Caco-2 (cell line): ENCODE results near the gene CEP20. TPM values are rescaled to one million over a fixed set of nuclear protein-coding genes. Genes with fewer than 3 reads are reported as not detected.

Source experiments
- BruUV-seq: library from RNA; stranded (reverse); fragments of 400-500 nt; replicated peaks from 2 replicates; lab custom pipeline; 2021; lab: Mats Ljungman, UMichigan
- CTCF ChIA-PET: fragments of 300-600 bp; sonication (Branson Sonifier 250); formaldehyde crosslinking; loops from one replicate; lab custom pipeline; 2022; ENCODE audit warnings: antibody characterized with exemption; lab: Charles Lee
- POLR2A ChIA-PET: fragments of 300-600 bp; sonication (Branson Sonifier 250); formaldehyde crosslinking; loops from one replicate; lab custom pipeline; 2022; ENCODE audit warnings: antibody characterized with exemption; lab: Charles Lee
- DNase-seq, 2 experiments: peaks; one replicate each; pipeline versions ENCODE4 v3.0.0 to v3.0.0-alpha.2; 2020 to 2022
- H3K27me3 ChIP-seq: replicated peaks from 2 replicates; pipeline ENCODE4 v1.6.0; 2011; ENCODE audit warnings: low read length; ENCODE audit not compliant: control insufficient read depth, insufficient read depth
- H3K36me3 ChIP-seq: 2 replicates; pipeline ENCODE4 v1.5.1; 2011; ENCODE audit warnings: low read length; ENCODE audit not compliant: control insufficient read depth, insufficient read depth
- H3K4me1 ChIP-seq: fragments of 250-450 bp; sonication (Bioruptor Pico); 2 replicates; pipeline ENCODE4 v1.5.1; 2020; ENCODE audit warnings: mild to moderate bottlenecking
- H3K4me3 ChIP-seq: 2 replicates; pipeline ENCODE4 v1.5.1; 2011; ENCODE audit warnings: low read depth, mild to moderate bottlenecking, control low read depth, low read length
- H3K9me3 ChIP-seq: fragments of 250-450 bp; sonication (Bioruptor Pico); 2 replicates; pipeline ENCODE4 v1.5.1; 2020; ENCODE audit warnings: mild to moderate bottlenecking, moderate library complexity
- H3K27ac Mint-ChIP-seq: one replicate; pipeline ENCODE4 v1.8.0; 2022; ENCODE audit warnings: mixed read lengths; ENCODE audit not compliant: unreplicated experiment
- H3K27me3 Mint-ChIP-seq: one replicate; pipeline ENCODE4 v1.8.0; 2022; ENCODE audit warnings: mixed read lengths; ENCODE audit not compliant: insufficient read depth, unreplicated experiment
- H3K36me3 Mint-ChIP-seq: one replicate; pipeline ENCODE4 v1.8.0; 2022; ENCODE audit warnings: mild to moderate bottlenecking, mixed read lengths; ENCODE audit not compliant: insufficient read depth, unreplicated experiment
- H3K4me1 Mint-ChIP-seq: one replicate; pipeline ENCODE4 v1.8.0; 2022; ENCODE audit warnings: low read depth, mixed read lengths; ENCODE audit not compliant: unreplicated experiment
- H3K4me3 Mint-ChIP-seq: one replicate; pipeline ENCODE4 v1.8.0; 2022; ENCODE audit warnings: mild to moderate bottlenecking, moderate library complexity, mixed read lengths; ENCODE audit not compliant: unreplicated experiment
- H3K9me3 Mint-ChIP-seq: one replicate; pipeline ENCODE4 v1.8.0; 2022; ENCODE audit warnings: mixed read lengths; ENCODE audit not compliant: unreplicated experiment
- intact Hi-C: fragments of 100-400 bp; cut with micrococcal nuclease; formaldehyde crosslinking; loops from one replicate; pipeline ENCODE4 v1.10.0; 2022; ENCODE audit not compliant: unreplicated experiment
- total RNA-seq: library from RNA; stranded (reverse); gene quantifications from 2 replicates; pipeline ENCODE4 v1.2.3, GENCODE V29; 2022
- TF ChIP-seq, protein P1 (sequence below), 2 experiments: fragments of 200-600 bp in 1 of 2; IDR thresholded peaks; 1 replicate in 1 of 2; 2 replicates in 1 of 2; pipeline versions ENCODE4 v1.5.1 to v1.8.0; 2011 to 2022; ENCODE audit warnings: antibody characterized with exemption in 1 of 2, control low read depth in 1 of 2, inconsistent platforms in 1 of 2, low read depth in 1 of 2, low read length in 1 of 2, mild to moderate bottlenecking in 1 of 2, moderate library complexity in 1 of 2; ENCODE audit not compliant: insufficient read depth in 1 of 2, severe bottlenecking in 1 of 2, unreplicated experiment in 1 of 2

The CEP20 gene
- total RNA-seq, 1 experiment from 2014 or later, result 26.0 TPM

DNA sequence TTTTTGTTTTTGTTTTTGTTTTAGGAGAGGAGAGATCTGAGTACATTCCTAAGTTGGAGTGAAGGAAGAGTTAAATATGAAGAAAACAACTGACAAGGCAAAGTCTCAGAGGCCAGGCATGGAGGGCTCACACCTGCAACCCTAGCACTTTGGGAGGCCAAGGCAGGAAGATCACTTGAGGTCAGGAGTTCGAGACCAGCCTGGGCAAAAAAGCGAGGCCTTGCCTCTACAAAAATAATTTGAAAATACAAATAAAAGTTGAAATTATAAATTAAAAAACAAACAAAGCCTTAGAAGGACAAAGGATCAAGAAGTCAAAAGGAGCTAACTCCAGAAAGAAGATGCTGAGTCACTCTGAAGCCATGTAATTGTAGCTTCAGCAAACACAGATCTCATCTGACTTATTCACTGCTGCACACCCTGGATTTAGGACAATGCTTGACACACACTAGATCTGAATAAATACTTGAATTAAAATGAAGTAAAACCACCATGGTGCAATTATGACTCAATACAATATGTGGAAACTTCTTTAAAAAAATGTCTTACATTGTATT lies 9.1 kb downstream of the CEP20 start:
- Histone ChIP-seq H3K9me3 (no peaks in the 10 kb centered on the region), H3K27me3 (no peaks in the 10 kb centered on the region), H3K4me3 (no peak overlapping the region), H3K36me3 (no peaks in the 10 kb centered on the region), H3K4me1 (no peaks in the 10 kb centered on the region; the same call in 1 of the 2 replicates)
- CTCF ChIA-PET, result no interaction called here
- peak overlapping the region; percentile 57 for H3K27ac Mint-ChIP-seq
- no peaks in the 10 kb centered on the region for H3K4me1 Mint-ChIP-seq
- BruUV-seq, result no TSS peak
- no peaks in the 10 kb centered on the region for H3K9me3 Mint-ChIP-seq
- TF ChIP-seq, protein P1, sequence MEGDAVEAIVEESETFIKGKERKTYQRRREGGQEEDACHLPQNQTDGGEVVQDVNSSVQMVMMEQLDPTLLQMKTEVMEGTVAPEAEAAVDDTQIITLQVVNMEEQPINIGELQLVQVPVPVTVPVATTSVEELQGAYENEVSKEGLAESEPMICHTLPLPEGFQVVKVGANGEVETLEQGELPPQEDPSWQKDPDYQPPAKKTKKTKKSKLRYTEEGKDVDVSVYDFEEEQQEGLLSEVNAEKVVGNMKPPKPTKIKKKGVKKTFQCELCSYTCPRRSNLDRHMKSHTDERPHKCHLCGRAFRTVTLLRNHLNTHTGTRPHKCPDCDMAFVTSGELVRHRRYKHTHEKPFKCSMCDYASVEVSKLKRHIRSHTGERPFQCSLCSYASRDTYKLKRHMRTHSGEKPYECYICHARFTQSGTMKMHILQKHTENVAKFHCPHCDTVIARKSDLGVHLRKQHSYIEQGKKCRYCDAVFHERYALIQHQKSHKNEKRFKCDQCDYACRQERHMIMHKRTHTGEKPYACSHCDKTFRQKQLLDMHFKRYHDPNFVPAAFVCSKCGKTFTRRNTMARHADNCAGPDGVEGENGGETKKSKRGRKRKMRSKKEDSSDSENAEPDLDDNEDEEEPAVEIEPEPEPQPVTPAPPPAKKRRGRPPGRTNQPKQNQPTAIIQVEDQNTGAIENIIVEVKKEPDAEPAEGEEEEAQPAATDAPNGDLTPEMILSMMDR (IDR thresholded peaks at IDR 0.05; ENCODE audit: insufficient read depth in 1 of 2, low read depth in 1 of 2, low read length in 1 of 2, severe bottlenecking in 1 of 2, unreplicated experiment in 1 of 2), result no peak
- intact Hi-C loops, result loop anchor here (10.0 kb wide), 1 partner anchor 135 kb away; no protein-coding TSS in a partner anchor
- H3K4me3 Mint-ChIP-seq, result no peak overlapping the region
- no peaks in the 10 kb centered on the region for H3K27me3 Mint-ChIP-seq
- POLR2A ChIA-PET, result interaction anchor here (0.7 to 1.5 kb wide), 2 partner anchors 9 to 19 kb away, joined by 3 to 10 read pairs; partner anchors contain the start of gene CEP20
- peaks cover 26% of the 10 kb centered on the region for H3K36me3 Mint-ChIP-seq
- DNase-seq, result no peak

DNA sequence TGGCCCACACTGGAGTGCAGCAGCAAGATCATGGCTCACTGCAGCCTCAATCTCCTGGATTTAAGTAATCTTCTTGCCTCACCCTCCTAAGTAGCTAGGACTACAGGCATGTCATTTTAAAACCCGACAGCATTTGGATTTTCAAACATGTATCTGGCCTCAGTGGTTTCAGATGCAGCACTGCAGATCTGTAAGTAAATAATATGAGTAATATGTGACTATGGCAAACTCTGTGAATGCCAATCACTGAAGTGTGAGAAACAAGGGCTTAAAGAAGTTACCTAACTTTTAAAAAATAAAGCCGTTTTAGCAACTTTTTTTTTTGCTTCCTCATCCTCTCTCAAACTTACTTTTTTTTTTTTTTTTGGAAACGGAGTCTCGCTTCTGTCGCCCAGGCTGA lies 11.9 kb downstream of the CEP20 start:
- no TSS peak for BruUV-seq
- H3K36me3 Mint-ChIP-seq, result peaks cover 22% of the 10 kb centered on the region

DNA sequence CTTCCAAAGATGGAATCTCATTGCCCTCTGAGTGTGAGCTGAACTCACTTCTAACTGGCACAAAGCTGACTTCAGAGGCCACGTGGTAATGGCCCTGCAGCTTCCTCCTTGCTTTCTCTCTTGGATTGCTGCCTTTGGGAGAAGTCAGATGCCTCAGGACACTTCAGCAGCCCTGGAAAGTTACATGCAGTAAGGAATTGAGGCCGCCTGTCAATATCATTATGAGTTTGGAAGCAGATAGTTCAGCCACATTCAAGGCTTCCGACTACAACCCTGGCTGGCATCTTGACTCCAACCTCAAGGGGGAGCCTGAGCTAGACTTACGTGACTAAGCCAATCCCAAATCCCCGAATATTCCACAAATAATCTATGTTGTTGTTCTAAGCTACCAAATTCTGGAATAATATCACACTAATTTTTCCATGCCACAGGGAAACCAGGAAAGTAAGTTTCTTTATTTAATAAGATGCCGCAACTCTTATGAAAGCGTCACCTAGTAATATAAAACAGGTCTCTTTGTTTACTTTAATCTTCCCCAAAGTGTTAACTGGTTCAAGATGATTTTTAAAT lies 13.6 kb downstream of the CEP20 start:
- BruUV-seq, result no TSS peak
- TF ChIP-seq, protein P1 (IDR thresholded peaks at IDR 0.05; ENCODE audit: insufficient read depth in 1 of 2, low read depth in 1 of 2, low read length in 1 of 2, severe bottlenecking in 1 of 2, unreplicated experiment in 1 of 2), result peak; percentile 72 to 75
- no peak overlapping the region for H3K27ac Mint-ChIP-seq

More for the DNA sequence above, 11.9 kb downstream of the CEP20 start:
- H3K27ac Mint-ChIP-seq, result no peak overlapping the region
- Histone ChIP-seq H3K9me3 (no peaks in the 10 kb centered on the region), H3K4me1 (no peaks in the 10 kb centered on the region; the same call in 1 of the 2 replicates), H3K36me3 (no peaks in the 10 kb centered on the region), H3K4me3 (no peak overlapping the region), H3K27me3 (no peaks in the 10 kb centered on the region)
- ChIA-PET CTCF (interaction anchor here (0.6 to 0.7 kb wide), 2 partner anchors 32 to 237 kb away, joined by 3 read pairs; no protein-coding TSS in a partner anchor), POLR2A (no interaction called here)
- DNase-seq, result no peak
- TF ChIP-seq, protein P1 (IDR thresholded peaks at IDR 0.05; ENCODE audit: insufficient read depth in 1 of 2, low read depth in 1 of 2, low read length in 1 of 2, severe bottlenecking in 1 of 2, unreplicated experiment in 1 of 2), result no peak
- no peaks in the 10 kb centered on the region for H3K9me3 Mint-ChIP-seq
- no peaks in the 10 kb centered on the region for H3K4me1 Mint-ChIP-seq
- no peaks in the 10 kb centered on the region for H3K27me3 Mint-ChIP-seq
- intact Hi-C loops, result loop anchor here (10.0 kb wide), 1 partner anchor 138 kb away; no protein-coding TSS in a partner anchor
- H3K4me3 Mint-ChIP-seq, result no peak overlapping the region

More for the DNA sequence above, 13.6 kb downstream of the CEP20 start:
- ChIA-PET CTCF (interaction anchor here (0.6 to 1.7 kb wide), 9 partner anchors 14 to 253 kb away, joined by 3 to 13 read pairs (median 4); partner anchors contain the start of gene CEP20), POLR2A (interaction anchor here (1.2 kb wide), 1 partner anchor 14 kb away, joined by 4 read pairs; the partner anchor contains the start of gene CEP20)
- Histone ChIP-seq H3K9me3 (no peaks in the 10 kb centered on the region), H3K27me3 (no peaks in the 10 kb centered on the region), H3K36me3 (no peaks in the 10 kb centered on the region), H3K4me3 (no peak overlapping the region), H3K4me1 (no peaks in the 10 kb centered on the region; the same call in 1 of the 2 replicates)
- Mint-ChIP-seq H3K36me3 (peaks cover 22% of the 10 kb centered on the region), H3K4me3 (no peak overlapping the region), H3K27me3 (no peaks in the 10 kb centered on the region), H3K9me3 (no peaks in the 10 kb centered on the region), H3K4me1 (no peaks in the 10 kb centered on the region)
- DNase-seq, result peak; percentile 56 to 61
- intact Hi-C loops, result loop anchor here (1.0 to 10.0 kb wide), 2 partner anchors 140 to 252 kb away; no protein-coding TSS in a partner anchor
